ENCODE results near the gene PPFIBP2.

GRCh38 chr11:7501251-7501650 lies 12.5 kb upstream of the PPFIBP2 start:
- TF ChIP-seq, protein P1, sequence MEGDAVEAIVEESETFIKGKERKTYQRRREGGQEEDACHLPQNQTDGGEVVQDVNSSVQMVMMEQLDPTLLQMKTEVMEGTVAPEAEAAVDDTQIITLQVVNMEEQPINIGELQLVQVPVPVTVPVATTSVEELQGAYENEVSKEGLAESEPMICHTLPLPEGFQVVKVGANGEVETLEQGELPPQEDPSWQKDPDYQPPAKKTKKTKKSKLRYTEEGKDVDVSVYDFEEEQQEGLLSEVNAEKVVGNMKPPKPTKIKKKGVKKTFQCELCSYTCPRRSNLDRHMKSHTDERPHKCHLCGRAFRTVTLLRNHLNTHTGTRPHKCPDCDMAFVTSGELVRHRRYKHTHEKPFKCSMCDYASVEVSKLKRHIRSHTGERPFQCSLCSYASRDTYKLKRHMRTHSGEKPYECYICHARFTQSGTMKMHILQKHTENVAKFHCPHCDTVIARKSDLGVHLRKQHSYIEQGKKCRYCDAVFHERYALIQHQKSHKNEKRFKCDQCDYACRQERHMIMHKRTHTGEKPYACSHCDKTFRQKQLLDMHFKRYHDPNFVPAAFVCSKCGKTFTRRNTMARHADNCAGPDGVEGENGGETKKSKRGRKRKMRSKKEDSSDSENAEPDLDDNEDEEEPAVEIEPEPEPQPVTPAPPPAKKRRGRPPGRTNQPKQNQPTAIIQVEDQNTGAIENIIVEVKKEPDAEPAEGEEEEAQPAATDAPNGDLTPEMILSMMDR (IDR thresholded peaks at IDR 0.05) = no peak
- no peak for TF ChIP-seq EZH2 (IDR thresholded peaks at IDR 0.05)
- no peak for TF ChIP-seq EZH2phosphoT487 (IDR thresholded peaks at IDR 0.05)

All from neural progenitor cell (in vitro differentiated cells).